Measurements from ENCODE around the gene ANKUB1. TPM values are rescaled to one million over a fixed set of nuclear protein-coding genes. Genes with fewer than 3 reads are reported as not detected.

The ANKUB1 gene
- total and polyA plus RNA-seq, 9 of the 15 experiments (the other 6 are each of a cell fraction or from before 2014, with no cell fraction given): not detected

DNA sequence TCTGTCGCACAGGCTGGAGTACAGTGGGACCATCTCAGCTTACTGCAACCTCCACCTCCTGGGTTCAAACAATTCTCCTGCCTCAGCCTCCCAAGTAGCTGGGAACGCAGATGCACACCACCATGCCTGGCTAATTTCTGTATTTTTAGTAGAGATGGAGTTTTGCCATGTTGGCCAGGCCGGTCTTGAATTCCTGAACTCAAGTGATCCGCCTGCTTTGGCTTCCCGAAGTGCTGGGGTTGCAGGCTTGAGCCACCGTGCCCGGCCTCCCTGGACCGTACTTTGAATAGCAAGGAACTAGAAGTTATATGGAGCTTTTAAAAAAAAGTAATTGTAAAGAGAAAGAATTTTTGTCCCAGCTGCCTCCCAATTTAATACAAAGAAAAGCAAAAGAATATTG is 8.3 kb upstream of the ANKUB1 start (continued):
- TF ChIP-seq ZC3H4 (CRISPR knock-in tag; IDR thresholded peaks at IDR 0.05; ENCODE audit: borderline replicate concordance) (no peak), GTF2E2 (tag; IDR thresholded peaks at IDR 0.05) (no peak)

DNA sequence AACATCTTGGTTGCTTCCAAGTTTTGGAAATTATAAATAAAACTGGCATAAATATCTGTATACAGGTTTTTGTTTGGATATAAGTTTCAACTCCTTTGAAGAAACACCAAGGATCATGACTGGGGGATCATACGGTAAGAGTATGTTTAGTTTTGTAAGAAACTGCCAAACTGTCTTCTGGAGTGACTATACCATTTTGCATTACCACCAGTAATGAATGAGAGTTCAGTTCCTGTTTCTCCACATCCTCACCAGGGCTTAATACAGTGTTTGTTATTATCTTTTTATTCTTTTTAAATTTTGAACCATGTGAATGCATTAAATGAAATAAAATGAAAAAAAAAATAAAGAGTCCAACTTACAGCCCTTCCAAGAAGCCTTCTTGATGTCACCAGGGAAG is 3.7 kb upstream of the ANKUB1 start:
- no peak overlapping the region for H3K4me3 ChIP-seq
- H3K9me1 ChIP-seq (ENCODE audit: control insufficient read depth, insufficient read depth, low read length): no peaks in the 10 kb centered on the region
- peaks cover 0 to 4% of the 10 kb centered on the region in 2 experiments; a peak in 1 of 5 replicates for H3K27me3 ChIP-seq (ENCODE audit: control insufficient read depth in 2 of 2, insufficient read depth in 2 of 2, low read length in 2 of 2)
- H3K9me3 ChIP-seq (replicated peaks; ENCODE audit: control insufficient read depth, insufficient read depth, low read depth, low read length): no peaks in the 10 kb centered on the region
- TF ChIP-seq ZNF239 (CRISPR knock-in tag; IDR thresholded peaks at IDR 0.05): no peak
- TF ChIP-seq, protein P1, sequence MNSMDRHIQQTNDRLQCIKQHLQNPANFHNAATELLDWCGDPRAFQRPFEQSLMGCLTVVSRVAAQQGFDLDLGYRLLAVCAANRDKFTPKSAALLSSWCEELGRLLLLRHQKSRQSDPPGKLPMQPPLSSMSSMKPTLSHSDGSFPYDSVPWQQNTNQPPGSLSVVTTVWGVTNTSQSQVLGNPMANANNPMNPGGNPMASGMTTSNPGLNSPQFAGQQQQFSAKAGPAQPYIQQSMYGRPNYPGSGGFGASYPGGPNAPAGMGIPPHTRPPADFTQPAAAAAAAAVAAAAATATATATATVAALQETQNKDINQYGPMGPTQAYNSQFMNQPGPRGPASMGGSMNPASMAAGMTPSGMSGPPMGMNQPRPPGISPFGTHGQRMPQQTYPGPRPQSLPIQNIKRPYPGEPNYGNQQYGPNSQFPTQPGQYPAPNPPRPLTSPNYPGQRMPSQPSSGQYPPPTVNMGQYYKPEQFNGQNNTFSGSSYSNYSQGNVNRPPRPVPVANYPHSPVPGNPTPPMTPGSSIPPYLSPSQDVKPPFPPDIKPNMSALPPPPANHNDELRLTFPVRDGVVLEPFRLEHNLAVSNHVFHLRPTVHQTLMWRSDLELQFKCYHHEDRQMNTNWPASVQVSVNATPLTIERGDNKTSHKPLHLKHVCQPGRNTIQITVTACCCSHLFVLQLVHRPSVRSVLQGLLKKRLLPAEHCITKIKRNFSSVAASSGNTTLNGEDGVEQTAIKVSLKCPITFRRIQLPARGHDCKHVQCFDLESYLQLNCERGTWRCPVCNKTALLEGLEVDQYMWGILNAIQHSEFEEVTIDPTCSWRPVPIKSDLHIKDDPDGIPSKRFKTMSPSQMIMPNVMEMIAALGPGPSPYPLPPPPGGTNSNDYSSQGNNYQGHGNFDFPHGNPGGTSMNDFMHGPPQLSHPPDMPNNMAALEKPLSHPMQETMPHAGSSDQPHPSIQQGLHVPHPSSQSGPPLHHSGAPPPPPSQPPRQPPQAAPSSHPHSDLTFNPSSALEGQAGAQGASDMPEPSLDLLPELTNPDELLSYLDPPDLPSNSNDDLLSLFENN (IDR thresholded peaks at IDR 0.05; ENCODE audit: low read depth in 2 of 2, low read length in 2 of 2): no peak
- no peak for TF ChIP-seq HNRNPH1 (optimal IDR thresholded peaks at IDR 0.05; ENCODE audit: low read depth, low read length)
- TF ChIP-seq SOX6 (IDR thresholded peaks at IDR 0.05): no peak
- TF ChIP-seq NCOA4 (IDR thresholded peaks at IDR 0.05; ENCODE audit: partially characterized antibody): no peak
- FAIRE-seq (no peak), DNase-seq (ENCODE audit: extremely low read depth in 1 of 4, low spot score in 3 of 4) (no peak), ATAC-seq (no peak)
- no peak overlapping the region for H2AFZ ChIP-seq (ENCODE audit: low read depth, low read length)
- no peak overlapping the region for H3K9ac ChIP-seq (ENCODE audit: insufficient read depth in 1 of 2, low read depth in 2 of 2, low read length in 2 of 2)
- H3K4me2 ChIP-seq (ENCODE audit: insufficient read depth, low read length): no peak overlapping the region
- in situ Hi-C loops (cut with MboI): no loop called here
- H3K4me1 ChIP-seq (replicated peaks in 1 of 2; ENCODE audit: control insufficient read depth in 2 of 2, insufficient read depth in 2 of 2, low read length in 2 of 2): no peaks in the 10 kb centered on the region
- intact Hi-C loops (cut with micrococcal nuclease): no loop called here
- WGBS (ENCODE audit: insufficient coverage, low coverage, missing lambda C conversion rate): 6% methylated on average over 1 of the region's 1 CpG
- ChIA-PET CTCF (ENCODE audit: low intra/inter-chr PET ratio) (no interaction called here), POLR2A (no interaction called here)
- no peaks in the 10 kb centered on the region for H3K79me2 ChIP-seq (ENCODE audit: control insufficient read depth, insufficient read depth, low read length)
- BruUV-seq (replicated peaks): no TSS peak
- H4K20me1 ChIP-seq (replicated peaks; ENCODE audit: control insufficient read depth, insufficient read depth, low read length): no peaks in the 10 kb centered on the region
- no peak overlapping the region for H3K27ac ChIP-seq (ENCODE audit: extremely low read depth, low read depth, low read length)
- no peaks in the 10 kb centered on the region for H3K36me3 ChIP-seq (ENCODE audit: control insufficient read depth, insufficient read depth, low read length)
